Spinal cord (tissue), 10 donors: ENCODE data around the gene PDE4D. TPM values are rescaled to one million over a fixed set of nuclear protein-coding genes. Genes with fewer than 3 reads are reported as not detected.

Experiments used
- DNase-seq, 6 donors: peaks; one replicate each; pipeline versions ENCODE4 v3.0.0 to v3.0.0-alpha.2; 2013 to 2015; ENCODE audit warnings: low spot score in 6 of 6, low read depth in 4 of 6
- H3K27ac ChIP-seq: one replicate; pipeline ENCODE4 v1.5.1; 2013; ENCODE audit warnings: low read depth, low read length, control low read depth
- H3K27me3 ChIP-seq: one replicate; pipeline ENCODE4 v1.6.1; 2013; ENCODE audit warnings: low read length; ENCODE audit not compliant: control insufficient read depth, insufficient read depth
- H3K36me3 ChIP-seq: one replicate; pipeline ENCODE4 v1.6.1; 2013; ENCODE audit warnings: low read length; ENCODE audit not compliant: control insufficient read depth, insufficient read depth
- H3K4me1 ChIP-seq: one replicate; pipeline ENCODE4 v1.6.1; 2013; ENCODE audit warnings: low read length; ENCODE audit not compliant: control insufficient read depth, insufficient read depth
- H3K4me3 ChIP-seq: one replicate; pipeline ENCODE4 v1.5.1; 2013; ENCODE audit warnings: low read depth, low read length, control low read depth
- H3K9me3 ChIP-seq: one replicate; pipeline ENCODE4 v1.6.1; 2013; ENCODE audit warnings: low read length; ENCODE audit not compliant: control insufficient read depth, insufficient read depth
- WGBS: methylation state at CpG from one replicate; pipeline ENCODE4 v1.1.5; 2013; ENCODE audit warnings: missing lambda C conversion rate; ENCODE audit not compliant: insufficient coverage; 5-methylcytosine and 5-hydroxymethylcytosine counted together
- polyA plus RNA-seq, 2 donors: library from polyadenylated mRNA; unstranded; fragments of 120-200 nt; gene quantifications; one replicate each; pipeline ENCODE4 v1.2.1, GENCODE V29; 2013; ENCODE audit not compliant: insufficient read length in 2 of 2
- total RNA-seq, 2 donors: library from RNA; depleted of rRNA in 1 of 2; stranded (reverse); fragments of 120-200 nt in 1 of 2; fragments of >200 nt in 1 of 2; gene quantifications; one replicate each; pipeline versions ENCODE4 v1.2.3 to v1.2.4, GENCODE V29; 2013 to 2014
- donor health status: healthy.

Gene PDE4D
- total and polyA plus RNA-seq, 4 donors, result 16.1 to 84.0 (median 37.0) TPM

DNA sequence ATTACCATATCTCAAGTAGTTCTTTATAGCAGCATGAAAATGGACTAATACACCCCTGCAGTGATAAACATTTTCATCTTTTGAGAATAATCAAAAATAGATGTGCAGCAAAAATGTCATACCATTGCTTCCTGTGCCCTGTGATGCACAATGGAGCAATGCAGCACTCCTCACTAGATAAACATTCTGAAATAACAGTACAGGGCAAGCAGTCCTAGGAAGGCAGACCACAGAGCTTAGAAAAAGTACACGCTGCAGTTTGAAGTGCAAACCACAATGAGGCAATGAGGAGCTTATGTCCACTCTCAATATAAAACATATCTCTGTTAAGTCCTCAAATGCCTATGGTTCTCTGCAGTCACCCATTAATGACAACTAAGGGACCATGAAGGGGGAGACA lies 367.6 kb downstream of the PDE4D start:
- no peak for DNase-seq
- Histone ChIP-seq H3K27ac (no peak overlapping the region), H3K27me3 (no peaks in the 10 kb centered on the region), H3K9me3 (no peaks in the 10 kb centered on the region), H3K4me1 (no peaks in the 10 kb centered on the region), H3K36me3 (no peaks in the 10 kb centered on the region), H3K4me3 (no peak overlapping the region)
- WGBS, result no CpG with 5 or more reads among the region's 1 CpG

DNA sequence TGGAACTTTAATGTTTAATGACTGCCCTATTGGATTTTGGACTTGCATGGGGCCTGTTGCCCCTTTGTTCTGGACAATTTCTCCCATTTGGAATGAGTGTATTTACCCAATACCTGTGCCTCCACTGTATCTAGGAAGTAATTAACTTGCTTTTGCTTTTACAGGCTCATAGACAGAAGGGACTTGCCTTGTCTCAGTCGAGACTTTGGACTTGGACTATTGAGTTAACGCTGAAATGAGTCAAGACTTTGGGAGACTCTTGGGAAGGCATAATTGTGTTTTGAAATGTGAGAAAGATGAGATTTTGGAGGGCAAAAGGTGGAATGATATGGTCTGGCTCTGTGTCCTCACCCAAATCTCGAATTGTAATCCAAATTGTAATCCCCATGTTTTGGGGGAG lies 368.2 kb downstream of the PDE4D start:
- H3K27ac ChIP-seq, result no peak overlapping the region
- H3K9me3 ChIP-seq, result no peaks in the 10 kb centered on the region
- no peak for DNase-seq
- no peaks in the 10 kb centered on the region for H3K27me3 ChIP-seq
- H3K36me3 ChIP-seq, result no peaks in the 10 kb centered on the region
- no peak overlapping the region for H3K4me3 ChIP-seq
- H3K4me1 ChIP-seq, result no peaks in the 10 kb centered on the region
- 100% methylated on average over 2 of the region's 3 CpGs for WGBS

DNA sequence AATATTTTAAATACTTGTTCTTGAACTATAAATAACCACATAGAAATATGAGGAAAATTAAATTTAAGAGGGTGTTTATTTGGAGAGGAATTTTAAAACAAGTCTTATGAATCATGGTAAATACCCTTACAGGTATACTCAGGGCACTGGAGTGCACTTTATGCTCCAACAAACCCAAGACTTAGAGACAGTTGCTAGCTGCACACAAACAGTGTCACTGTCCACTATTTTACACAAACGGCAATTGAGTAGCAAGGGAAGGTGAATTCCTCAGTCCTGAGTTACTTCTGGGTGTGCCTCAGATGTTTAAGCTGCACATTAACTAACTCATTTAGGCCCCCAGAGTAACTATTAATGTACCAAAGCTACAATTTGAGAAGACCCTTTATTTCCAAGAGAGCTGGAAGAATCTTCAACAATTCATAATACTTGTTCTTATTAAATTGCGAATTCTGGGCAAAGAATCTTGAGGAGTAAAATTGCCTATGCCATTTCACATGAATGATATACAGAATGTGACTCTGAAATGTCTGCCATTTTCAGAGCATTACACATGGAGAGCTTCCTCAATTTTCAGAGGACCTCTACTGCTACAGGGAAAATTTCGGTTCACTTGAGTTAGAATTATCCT lies 371.2 kb downstream of the PDE4D start:
- WGBS, result no CpG with 5 or more reads among the region's 3 CpGs
- no peak for DNase-seq
- H3K36me3 ChIP-seq, result no peaks in the 10 kb centered on the region
- H3K4me1 ChIP-seq, result no peaks in the 10 kb centered on the region
- no peaks in the 10 kb centered on the region for H3K9me3 ChIP-seq
- no peak overlapping the region for H3K4me3 ChIP-seq
- no peaks in the 10 kb centered on the region for H3K27me3 ChIP-seq
- no peak overlapping the region for H3K27ac ChIP-seq

DNA sequence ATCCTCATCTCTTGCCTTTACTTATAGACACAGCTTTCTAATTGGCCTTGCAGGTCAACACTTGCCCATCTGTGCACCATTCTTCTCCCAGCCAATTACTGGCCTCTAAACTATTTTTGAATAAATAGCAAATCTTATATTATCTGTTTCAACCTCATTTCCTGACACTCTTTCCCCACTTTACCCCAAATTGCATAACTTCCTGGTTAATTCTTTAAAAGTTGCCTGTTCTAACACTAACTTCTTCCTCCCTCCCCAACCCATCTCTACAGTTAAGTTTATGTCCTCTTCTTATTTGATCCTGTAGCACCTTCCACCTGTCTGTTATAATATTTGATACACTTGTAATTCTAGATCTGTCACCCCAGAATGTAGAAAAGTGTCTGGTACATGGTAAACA lies 372.1 kb downstream of the PDE4D start:
- Histone ChIP-seq H3K36me3 (no peaks in the 10 kb centered on the region), H3K27ac (no peak overlapping the region), H3K4me3 (no peak overlapping the region), H3K4me1 (no peaks in the 10 kb centered on the region), H3K27me3 (no peaks in the 10 kb centered on the region), H3K9me3 (no peaks in the 10 kb centered on the region)
- no peak for DNase-seq

DNA sequence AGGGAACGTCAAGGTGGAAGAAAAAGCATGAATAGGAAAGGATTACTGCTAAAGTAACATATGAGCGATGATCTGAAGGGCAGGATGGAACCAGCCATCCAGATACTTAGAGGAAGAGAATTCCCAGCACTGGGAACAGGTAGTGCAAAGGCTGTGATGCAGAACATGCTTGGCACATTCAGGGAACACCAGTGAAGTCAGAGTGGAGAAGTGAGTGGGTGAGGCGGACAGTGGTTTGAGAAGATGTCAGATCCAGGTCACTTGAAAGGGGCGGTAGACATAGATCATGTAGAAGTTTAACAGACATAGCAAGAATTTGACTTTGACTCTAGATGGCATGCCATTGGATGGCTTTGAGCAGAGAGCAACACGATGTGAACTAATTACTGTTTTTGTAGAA lies 374.2 kb downstream of the PDE4D start:
- H3K27me3 ChIP-seq, result no peaks in the 10 kb centered on the region
- no peak for DNase-seq
- H3K36me3 ChIP-seq, result no peaks in the 10 kb centered on the region
- no peak overlapping the region for H3K27ac ChIP-seq
- WGBS, result 98% methylated on average over 5 of the region's 5 CpGs
- no peak overlapping the region for H3K4me3 ChIP-seq
- no peaks in the 10 kb centered on the region for H3K4me1 ChIP-seq
- H3K9me3 ChIP-seq, result no peaks in the 10 kb centered on the region

GRCh38 chr5:59517926-59518585 lies 375.5 kb downstream of the PDE4D start:
- Histone ChIP-seq H3K4me3 (no peak overlapping the region), H3K9me3 (no peaks in the 10 kb centered on the region), H3K27me3 (no peaks in the 10 kb centered on the region), H3K36me3 (no peaks in the 10 kb centered on the region), H3K4me1 (no peaks in the 10 kb centered on the region), H3K27ac (no peak overlapping the region)
- no peak for DNase-seq
- no CpG with 5 or more reads among the region's 3 CpGs for WGBS

DNA sequence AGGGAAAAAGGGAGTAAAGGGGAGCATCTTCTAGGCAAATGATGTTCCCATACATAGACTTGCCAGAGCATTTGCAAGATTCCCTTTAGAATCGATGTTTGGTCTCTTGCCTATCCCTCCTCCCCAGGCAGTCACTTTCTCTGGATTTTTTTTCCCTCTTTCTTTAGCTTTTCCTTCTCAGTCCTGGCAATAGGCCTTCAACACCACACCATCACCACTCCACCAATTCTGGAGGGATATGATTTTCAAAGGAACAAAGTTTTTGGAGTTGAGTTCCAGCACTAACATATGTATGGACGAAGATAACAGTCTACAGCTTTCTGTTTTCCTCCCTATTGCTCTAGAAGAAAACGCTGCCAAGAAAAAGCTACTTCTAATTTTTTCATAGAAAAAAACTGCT lies 377.4 kb downstream of the PDE4D start:
- 100% methylated on average over 1 of the region's 3 CpGs for WGBS

GRCh38 chr5:59506285-59506877 lies 387.1 kb downstream of the PDE4D start:
- DNase-seq, result peak in 1 of 6 donors; percentile 69
- H3K36me3 ChIP-seq, result no peaks in the 10 kb centered on the region
- H3K4me3 ChIP-seq, result no peak overlapping the region
- no peaks in the 10 kb centered on the region for H3K9me3 ChIP-seq
- no peak overlapping the region for H3K27ac ChIP-seq
- no peaks in the 10 kb centered on the region for H3K27me3 ChIP-seq
- no CpG with 5 or more reads among the region's 1 CpG for WGBS
- no peaks in the 10 kb centered on the region for H3K4me1 ChIP-seq

More for the DNA sequence above, 377.4 kb downstream of the PDE4D start:
- Histone ChIP-seq H3K9me3 (no peaks in the 10 kb centered on the region), H3K4me1 (no peaks in the 10 kb centered on the region), H3K27me3 (no peaks in the 10 kb centered on the region), H3K27ac (no peak overlapping the region), H3K4me3 (no peak overlapping the region), H3K36me3 (no peaks in the 10 kb centered on the region)
- DNase-seq, result peak in 1 of 6 donors; percentile 70

GRCh38 chr5:59504043-59504442 lies 389.5 kb downstream of the PDE4D start:
- Histone ChIP-seq H3K9me3 (no peaks in the 10 kb centered on the region), H3K4me3 (no peak overlapping the region), H3K27ac (no peak overlapping the region), H3K36me3 (no peaks in the 10 kb centered on the region), H3K4me1 (no peaks in the 10 kb centered on the region), H3K27me3 (no peaks in the 10 kb centered on the region)
- DNase-seq, result no peak

DNA sequence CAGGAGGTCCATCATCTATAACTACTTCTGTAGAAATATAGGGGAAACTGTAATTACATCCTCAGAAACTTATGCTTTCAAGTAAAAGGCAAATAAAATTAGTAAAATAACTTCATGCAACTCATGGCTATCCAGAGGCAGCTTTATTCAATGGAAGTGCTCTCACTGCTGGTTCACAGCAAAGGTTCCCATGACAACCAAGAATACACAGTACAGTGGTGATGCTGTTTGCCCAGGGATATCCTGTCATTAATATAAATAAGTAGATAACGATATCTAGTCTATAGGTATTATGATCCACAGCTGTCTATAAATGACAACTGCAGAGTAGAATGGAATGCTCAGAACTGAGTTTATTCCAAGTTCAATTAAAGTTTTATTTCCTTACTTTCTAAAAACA lies 390.3 kb downstream of the PDE4D start:
- Histone ChIP-seq H3K4me3 (no peak overlapping the region), H3K27ac (no peak overlapping the region), H3K9me3 (no peaks in the 10 kb centered on the region), H3K4me1 (no peaks in the 10 kb centered on the region), H3K36me3 (no peaks in the 10 kb centered on the region), H3K27me3 (no peaks in the 10 kb centered on the region)
- DNase-seq, result peak in 3 of 6 donors; percentile 17 to 72 (median 44)
- WGBS, result no CpG with 5 or more reads among the region's 1 CpG
